HG02885 (cell line): ENCODE measurements around the gene ZNRF1.
A peak's percentile ranks its signal among the peaks of the same experiment; 100 is the strongest.
"Not testable (repeated sequence)": the region's sequence is repeated elsewhere in the genome, so short reads cannot be mapped to it uniquely, and the experiment has no call there.

Experiments used
- ATAC-seq: cut with Tn5 transposase; IDR thresholded peaks from one replicate; pipeline ENCODE4 v1.9.1; 2021; ENCODE audit warnings: mild to moderate bottlenecking; ENCODE audit not compliant: unreplicated experiment, poor library complexity

Gene ZNRF1

DNA sequence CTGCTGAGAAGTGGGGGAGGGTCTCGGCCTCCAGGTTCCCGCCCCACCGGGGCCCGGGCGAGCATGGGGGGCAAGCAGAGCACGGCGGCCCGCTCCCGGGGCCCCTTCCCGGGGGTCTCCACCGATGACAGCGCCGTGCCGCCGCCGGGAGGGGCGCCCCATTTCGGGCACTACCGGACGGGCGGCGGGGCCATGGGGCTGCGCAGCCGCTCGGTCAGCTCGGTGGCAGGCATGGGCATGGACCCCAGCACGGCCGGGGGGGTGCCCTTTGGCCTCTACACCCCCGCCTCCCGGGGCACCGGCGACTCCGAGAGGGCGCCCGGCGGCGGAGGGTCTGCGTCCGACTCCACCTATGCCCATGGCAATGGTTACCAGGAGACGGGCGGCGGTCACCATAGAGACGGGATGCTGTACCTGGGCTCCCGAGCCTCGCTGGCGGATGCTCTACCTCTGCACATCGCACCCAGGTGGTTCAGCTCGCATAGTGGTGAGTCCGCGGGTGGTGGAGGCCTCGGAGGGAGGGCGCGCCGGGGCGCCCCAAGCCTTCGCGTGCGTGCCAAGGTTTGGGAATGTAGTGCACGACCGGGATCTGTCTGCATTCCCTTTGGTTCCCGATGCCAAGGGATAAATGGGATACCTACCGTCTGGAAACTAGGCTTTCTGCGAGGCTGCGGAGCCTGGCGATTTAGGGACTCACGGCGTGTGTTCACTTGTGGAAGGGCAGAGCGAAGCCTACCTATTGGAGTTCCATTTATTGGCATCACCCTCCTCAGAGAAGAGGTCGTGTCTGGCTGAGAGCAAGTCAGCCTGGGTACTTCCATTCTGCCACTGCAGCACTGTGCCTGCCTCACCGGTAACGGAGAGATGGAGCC is 1.0 kb downstream of the ZNRF1 start:
- ATAC-seq, result peak; percentile 35

DNA sequence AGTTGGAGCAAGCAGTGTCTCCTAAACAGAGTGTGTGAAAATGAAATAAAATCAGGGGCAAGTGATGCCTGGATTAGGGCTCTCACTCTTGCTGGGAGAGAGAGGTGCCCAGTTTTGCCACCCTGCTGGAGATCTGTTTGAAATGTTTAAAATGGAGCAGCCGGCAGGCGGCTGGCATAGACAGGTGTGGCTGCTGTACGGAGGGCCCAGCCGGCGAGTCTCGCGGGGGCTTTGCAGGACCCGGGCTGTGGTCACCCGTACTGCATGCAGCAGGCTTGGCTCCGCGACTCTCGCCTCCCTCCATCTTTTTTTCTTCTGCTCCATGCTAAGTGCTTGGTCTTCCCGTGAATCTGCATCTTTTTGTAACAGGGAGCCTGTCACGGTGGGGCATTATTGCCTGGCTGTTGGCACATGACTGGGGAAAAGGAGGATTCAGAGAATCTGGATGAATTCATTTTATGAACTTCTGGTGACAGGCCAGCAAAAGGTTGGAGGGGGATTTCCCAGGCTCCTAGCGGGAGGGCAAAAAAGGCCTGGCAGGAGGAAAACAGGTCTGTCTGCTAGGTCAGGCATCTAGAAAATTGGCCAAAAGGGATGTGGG is 1.8 kb downstream of the ZNRF1 start:
- ATAC-seq, result no peak

DNA sequence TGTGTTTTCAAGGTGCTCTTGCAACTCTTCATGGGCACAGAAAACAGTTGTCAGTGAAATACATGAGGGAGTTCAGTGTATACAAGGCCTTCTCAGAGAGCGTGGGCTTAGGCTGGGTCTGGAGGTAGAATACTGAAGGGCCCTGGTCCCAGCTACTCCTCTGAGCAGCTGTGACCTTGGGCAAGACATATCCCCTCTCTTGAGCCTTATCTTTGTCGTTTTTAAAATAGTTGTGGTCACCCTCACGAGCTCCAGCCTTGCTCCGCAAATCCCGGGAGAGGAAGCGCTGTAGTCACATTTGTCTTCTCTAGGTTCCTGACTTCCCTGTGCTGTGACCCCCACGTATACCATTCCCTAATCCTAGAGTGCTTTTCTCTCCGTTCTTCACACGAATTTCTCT is 3.6 kb downstream of the ZNRF1 start:
- ATAC-seq, result no peak

DNA sequence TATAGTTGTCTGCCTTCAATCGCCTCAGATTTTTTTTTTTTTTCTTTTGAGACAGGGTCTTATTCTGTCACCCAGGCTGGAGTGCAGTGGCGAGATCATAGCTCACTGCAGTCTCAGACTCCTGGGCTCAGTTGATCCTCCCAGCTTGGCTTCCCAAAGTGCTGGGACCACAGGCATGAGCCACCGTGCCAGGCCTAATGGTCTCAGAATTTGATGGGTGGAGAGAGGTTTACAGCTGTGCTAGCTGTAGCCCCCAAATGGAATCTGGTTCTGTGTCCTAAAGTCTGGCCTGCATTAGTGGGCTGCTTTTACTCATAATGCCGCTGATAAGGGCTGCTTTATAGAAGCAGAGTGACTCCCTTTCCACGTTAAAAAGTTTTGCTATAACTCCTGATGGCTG is 5.1 kb downstream of the ZNRF1 start:
- ATAC-seq, result no peak

DNA sequence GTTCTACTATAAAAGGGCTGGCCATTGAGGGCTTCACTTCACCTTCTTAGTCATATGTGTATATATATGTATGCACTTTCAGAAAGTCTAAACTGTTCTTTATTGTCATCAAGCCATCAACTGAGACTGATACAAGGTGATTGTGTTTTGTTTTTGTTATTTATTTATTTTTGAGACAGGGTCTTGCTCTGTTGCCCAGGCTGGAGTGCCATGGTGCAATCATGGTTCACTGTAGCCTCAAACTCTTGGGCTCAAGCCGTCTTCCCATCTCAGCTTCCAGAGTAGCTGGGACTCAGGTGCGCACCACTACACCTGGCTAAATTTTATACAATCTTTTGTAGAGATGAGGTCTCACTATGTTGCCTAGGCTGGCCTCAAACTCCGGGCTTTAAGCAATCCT is 5.6 kb downstream of the ZNRF1 start:
- ATAC-seq, result no peak

DNA sequence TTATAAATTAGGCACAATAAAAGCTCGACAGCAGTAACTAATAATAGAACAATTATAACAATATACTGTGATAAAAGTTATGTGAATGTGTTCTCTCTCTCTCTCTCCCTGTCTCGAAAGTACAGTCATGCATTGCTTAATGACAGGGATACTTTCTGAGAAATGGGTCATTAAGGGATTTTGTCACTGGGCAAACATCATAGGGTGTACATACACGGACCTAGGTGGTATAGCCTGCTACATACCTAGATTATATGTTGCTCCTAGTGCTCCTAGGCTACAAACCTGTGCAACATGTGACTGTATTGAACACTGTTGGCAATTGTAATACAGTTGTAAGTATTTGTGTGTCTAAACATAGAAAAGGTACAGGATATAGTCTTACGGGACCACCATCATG is 6.9 kb downstream of the ZNRF1 start:
- ATAC-seq, result no peak

DNA sequence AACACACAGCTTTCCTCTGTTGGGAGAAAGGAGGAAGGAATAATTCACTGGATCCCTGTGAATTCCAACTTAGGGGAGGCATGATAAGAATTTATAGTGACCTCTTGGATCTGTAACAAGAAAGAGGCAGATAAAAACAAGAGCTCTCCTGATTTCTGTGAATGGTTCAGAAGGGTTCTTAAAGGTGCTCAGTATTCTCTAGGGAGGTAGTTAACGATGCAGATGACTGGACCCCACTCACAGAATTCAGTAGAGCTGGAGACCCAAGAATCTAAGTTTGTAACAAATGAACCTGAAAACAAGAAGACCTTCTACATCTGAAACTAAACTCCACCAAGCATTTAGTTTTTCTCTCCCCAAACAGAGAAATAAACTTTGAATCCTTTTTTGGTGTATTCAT is 8.6 kb downstream of the ZNRF1 start:
- no peak for ATAC-seq

DNA sequence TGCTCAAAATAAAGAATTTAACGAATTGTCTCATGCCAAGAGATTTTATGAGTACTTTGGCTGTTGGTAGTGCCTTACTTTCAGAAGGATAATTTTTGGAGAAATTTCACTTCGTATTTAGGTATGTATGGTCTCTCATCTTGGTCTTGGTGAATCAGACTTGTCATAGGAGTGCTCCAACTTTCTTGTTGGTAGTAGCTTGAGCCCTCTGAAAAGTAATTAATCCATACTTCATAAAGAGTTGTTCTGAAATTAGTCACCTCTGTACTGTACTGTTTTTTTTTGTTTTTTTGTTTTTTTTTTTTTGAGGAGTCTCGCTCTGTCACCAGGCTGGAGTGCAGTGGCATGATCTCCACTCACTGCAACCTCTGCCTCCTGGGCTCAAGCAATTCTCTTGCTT is 11.6 kb downstream of the ZNRF1 start:
- no peak for ATAC-seq

DNA sequence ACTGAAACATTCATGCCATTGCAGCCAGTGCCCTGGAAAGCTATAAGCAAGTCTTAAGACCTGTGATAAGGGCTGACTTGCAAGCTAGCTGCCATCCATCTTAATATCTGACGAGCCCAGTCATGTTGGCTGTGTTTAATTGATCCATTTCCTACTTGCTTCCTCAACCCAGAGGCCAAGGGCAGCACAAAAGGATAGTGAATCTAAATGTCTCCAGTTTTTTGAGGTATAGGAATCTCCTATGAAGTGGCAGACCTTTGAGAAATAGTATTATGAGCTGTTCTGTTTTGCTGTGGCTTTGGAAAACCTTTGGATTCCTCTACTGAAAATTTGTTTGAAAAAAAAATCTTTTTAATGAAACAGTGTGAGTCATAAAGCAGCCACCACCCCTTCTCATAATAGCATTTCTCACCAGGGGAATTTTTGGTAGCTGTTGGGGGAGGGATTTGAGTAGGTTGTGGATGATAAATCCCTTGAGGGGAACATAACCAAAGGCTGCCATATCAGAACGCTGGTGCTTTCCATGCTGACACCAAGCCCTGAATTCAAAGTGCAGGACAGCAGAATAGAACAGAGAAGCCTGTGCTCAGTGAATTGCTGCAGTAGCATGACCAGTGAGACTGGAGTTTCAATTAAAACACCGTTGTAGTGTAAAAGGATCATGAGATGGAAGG is 12.9 kb downstream of the ZNRF1 start:
- ATAC-seq, result peak; percentile 70

DNA sequence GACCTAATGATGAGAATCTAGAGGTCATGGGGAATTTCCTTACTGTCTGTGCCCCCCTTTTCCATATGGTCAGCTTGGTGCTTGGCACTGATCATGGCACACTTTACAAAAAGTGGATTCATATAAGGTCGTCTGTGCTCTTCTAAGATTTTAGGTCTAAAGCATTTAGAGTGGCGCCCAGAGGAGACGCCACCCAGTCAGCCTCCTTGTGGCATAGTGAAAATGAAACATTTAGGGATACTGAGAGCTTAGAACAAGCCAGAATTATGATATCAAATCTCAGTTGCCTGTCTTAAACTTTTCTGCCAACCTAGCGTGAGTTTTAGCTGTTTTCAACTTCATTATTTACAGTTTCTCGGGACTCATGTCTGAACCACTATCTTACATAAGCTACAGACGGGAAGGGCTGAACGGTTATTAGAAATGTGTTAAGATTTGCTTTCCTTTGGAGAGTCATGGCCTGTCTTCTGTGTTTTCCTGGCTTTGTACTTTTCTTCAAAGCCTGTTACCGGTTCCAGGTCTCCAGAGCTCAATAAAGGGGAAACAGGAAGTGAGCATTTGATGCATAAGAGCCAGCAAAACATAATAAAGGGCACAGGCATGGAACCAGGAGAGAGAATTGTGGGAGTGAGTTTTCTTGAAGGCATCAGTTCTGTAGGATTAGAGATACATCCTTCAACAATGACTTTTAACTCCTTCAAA is 13.7 kb downstream of the ZNRF1 start:
- ATAC-seq, result peak; percentile 32

DNA sequence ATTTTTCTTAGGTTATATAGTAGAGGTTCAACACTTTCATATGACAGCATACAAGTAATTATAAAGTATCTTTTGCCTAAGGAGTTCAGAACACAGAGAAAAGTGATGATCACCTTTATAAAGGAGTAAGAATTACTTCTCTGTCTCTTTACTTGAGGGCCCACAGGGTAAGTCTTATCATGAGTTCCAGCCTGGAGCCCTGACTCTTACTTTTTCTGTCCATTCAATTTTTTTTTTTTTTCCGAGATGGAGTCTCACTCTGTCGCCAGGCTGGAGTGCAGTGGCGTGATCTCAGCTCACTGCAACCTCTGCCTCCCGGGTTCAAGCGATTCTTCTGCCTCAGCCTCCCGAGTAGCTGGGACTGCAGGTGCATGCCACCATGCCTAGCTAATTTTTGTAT is 14.3 kb downstream of the ZNRF1 start:
- ATAC-seq, result not testable (repeated sequence)

DNA sequence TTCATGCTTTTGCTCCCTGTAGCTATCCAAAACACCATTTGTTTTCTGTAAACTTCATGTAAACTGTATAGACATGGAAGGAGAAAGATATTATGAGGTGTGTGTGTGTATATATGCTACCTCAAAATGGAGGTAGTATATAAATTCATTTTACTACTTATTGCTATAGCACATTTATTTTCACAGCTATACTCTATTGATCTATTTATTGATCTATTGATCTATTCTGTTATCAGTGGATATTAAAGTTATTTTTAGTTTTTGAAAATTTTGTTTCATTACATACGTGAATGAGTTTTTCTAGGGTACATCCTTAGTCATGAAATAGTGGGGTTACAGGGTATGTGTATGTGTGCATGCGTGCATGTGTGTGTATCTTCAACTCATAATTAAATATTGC is 15.5 kb downstream of the ZNRF1 start:
- ATAC-seq, result no peak

DNA sequence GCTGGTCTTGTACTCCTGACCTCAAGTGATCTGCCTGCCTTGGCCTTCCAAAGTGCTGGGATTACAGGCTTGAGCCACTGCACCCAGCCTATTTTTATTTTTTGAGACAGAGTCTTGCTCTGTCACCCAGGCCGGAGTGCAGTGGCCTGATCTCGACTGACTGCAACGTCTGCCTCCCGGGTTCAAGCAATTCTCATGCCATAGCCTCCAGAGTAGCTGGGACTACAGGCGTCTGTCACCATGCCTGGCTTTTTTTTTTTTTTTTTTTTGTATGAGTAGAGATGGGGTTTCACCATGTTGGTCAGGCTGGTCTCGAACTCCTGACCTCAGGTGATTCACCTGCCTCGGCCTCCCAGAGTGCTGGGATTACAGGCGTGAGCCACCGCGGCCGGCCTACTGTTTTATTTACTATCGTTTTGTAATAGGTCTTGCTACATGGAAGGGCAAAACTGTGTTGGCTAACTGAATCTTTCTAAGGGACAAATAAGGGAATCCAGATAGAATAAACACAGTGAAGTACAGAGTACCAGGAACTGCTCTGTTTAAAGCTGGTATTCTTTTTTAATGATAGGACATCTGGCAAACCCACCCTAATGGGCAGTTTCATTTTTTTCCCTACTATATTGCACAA is 17.7 kb downstream of the ZNRF1 start:
- not testable (repeated sequence) for ATAC-seq

DNA sequence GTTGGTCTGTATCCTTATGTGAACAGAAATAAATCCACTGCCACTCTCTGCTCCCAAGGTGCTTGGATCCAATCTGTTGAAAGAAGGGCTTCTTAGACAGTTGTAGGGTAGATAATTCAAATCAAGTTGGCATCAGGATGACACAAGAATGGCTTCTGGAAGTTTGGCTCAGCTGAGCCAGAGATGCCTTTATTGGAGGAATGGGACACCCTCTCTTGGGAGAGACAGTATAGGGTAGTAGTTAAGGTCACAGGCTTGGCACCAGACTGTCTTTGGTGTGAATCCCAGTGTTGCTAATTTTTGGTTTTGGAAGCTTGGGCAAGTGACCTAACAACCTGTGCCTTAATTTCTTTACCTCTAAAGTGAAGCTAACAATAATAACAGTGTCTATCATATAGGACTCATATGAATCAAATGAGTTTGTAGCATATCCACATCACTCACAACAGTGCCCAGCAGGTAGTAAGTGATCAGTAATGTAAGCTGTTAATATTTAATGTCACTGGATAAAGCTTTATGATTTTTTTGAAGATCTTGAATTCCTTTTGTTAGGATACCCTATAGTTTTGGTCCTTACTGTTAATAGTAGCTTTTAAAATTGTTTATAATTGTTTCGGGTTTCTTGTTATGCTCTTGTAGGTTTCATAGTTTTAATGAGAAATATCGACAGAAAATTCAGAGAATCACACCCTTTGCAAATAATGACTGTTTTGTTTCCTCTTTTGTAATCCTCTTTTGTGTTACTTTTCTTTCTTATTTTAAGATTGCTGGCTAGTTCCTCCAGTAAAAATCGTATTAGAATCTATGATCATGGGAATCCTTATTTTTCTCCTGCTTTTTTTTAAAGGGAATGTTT is 19.1 kb downstream of the ZNRF1 start:
- no peak for ATAC-seq

DNA sequence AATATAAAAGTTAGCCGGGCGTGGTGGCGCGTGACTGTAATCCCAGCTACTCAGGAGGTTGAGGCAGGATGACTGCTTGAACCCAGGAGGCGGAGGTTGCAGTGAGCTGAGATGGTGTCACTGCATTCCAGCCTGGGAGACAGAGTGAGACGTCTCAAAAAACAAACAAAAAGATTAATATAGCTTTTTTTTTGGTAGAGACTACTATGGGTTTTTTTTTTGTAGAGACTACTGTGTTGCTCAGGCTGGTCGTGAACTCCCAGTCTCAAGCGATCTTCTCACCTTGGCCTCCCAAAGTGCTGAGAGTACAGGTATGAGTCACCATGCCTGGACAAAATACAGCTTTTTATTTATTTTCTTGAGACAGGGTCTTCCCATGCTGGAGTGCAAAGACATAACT is 20.2 kb downstream of the ZNRF1 start:
- no peak for ATAC-seq

DNA sequence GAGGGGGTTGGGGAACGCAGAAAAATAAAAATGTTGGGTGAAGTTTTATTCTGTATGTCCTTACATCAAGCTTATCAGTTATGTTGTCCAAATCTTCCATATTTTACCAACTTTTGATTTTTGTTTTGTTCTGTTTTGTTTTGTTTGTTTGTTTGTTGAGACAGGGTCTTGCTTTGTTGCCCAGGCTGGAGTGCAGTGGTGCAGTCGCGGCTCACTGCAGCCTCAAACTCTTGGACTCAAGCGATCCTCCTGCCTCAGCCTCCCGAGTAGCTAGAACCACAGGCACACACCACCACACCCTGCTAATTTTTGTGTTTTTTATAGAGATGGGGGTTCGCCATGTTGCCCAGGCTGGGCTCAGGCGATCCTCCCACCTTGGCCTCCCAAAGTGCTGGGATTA is 20.8 kb downstream of the ZNRF1 start:
- no peak for ATAC-seq

DNA sequence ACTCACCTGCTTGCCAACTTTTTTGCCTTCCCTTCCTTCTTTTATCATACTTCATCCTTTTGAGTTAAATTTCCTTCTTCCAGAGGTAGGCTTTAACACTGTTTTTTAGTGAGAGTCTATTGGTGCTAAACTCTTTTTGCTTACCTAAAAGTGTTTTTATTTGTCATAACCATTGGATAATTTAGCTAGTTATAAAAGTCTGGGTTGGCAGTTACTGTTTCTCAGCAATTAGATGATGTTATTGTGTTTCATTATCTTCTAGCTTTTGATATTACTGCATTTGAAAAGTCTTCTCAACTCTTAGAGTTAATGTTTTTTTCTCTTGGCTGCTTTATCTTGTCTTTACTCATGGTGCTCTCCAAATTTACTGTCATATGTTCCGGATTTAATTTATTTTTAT is 22.6 kb downstream of the ZNRF1 start:
- no peak for ATAC-seq

DNA sequence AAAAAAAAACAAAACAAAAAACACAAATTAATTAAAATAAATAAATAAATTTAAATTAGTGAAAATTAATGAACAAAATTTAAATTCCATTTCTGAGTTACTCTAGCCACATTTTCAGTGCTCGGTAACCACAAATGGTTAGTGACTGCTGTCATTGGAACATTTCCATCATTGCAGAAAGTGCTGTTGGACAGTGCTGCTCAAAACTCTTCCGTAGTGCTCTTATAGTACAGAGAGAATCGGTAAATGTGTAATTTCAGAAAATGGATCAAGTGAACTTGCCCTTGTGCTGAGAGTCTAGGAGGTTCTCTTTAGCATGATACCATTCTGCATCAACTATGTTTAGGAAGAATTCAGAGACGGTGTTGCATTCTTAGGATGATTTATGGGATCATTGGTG is 23.7 kb downstream of the ZNRF1 start:
- no peak for ATAC-seq

DNA sequence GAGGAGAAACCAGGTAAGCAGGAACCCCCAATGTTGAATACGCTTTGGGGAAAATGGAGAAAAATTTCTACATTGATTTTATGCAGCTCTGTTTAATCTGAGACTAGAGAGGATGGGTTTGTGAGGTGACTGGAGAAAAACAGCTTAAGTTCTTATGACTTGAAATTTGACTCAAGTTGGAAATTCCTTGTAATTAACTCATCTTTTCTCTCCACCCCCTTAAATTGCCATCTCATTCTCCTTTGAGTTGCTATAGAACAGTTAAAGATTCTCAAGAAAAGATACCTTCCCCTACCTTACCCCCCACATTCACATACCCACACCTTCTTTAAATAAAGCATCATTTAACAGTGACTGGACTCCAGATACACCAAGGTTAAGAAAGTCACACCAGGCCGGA is 24.2 kb downstream of the ZNRF1 start:
- ATAC-seq, result no peak

DNA sequence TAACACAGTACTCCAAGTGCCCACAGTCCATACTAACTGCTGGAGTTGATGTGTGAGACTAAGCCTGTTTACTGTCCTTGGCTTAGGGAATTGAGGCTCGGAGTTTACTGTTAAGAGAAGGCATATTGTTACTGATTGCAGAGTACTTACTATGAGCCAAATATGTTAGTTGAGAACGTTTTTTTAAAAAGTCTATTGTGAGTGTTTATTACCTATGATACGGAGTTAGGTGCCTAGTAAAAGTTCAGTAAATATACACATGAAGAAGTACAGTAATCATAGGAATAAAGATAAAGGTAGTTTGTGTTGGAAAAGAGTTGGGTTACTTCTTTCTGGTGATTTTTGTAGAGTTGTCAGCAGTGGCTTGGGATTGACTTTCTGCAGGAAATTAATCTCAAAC is 25.4 kb downstream of the ZNRF1 start:
- ATAC-seq, result no peak
